A549 (cell line): Measurements from ENCODE around the gene ZC3HAV1. TPM values are rescaled to one million over a fixed set of nuclear protein-coding genes. Genes with fewer than 3 reads are reported as not detected.
"Not testable (repeated sequence)": the region's sequence is repeated elsewhere in the genome, so short reads cannot be mapped to it uniquely, and the experiment has no call there.

ENCODE experiments used
- ATAC-seq, 2 experiments: fragments of 200-7000 bp in 1 of 2; fragments of >200 bp in 1 of 2; cut with Nextera tagmentation in 1 of 2; cut with Tn5 transposase in 1 of 2; 3 replicates each; pipeline versions ENCODE4 v1.8.0 to v1.9.1; 2018 to 2020; ENCODE audit warnings: mild to moderate bottlenecking in 1 of 2, moderate library complexity in 1 of 2
- CTCF ChIA-PET: fragments of 300-600 bp; sonication (Branson Sonifier 250); formaldehyde crosslinking; extraction: SDS; loops from one replicate; lab custom pipeline; 2021; ENCODE audit warnings: antibody characterized with exemption, inconsistent platforms; lab: Yijun Ruan, JAX
- POLR2A ChIA-PET: fragments of 350-600 bp; formaldehyde crosslinking; extraction: SDS; loops from one replicate; lab custom pipeline; 2021; ENCODE audit warnings: antibody characterized with exemption, inconsistent platforms; lab: Yijun Ruan, JAX
- DNase-seq, 2 experiments: peaks; one replicate each; pipeline versions ENCODE4 v3.0.0 to v3.0.0-alpha.2; 2011 to 2016; ENCODE audit warnings: low read depth in 1 of 2, low spot score in 1 of 2
- FAIRE-seq: peaks from 2 replicates; lab custom pipeline; 2011; peaks lifted over from hg19 to GRCh38; lab: Jason Lieb, UNC
- H3K27ac ChIP-seq, 2 experiments: fragments of >200 bp; sonication (Bioruptor Twin); formaldehyde crosslinking; 3 replicates each; pipeline ENCODE4 v1.5.1; 2016 to 2017
- H3K4me1 ChIP-seq: fragments of >200 bp; sonication (Bioruptor Twin); formaldehyde crosslinking; 3 replicates; pipeline ENCODE4 v1.6.1; 2016
- H3K4me2 ChIP-seq: fragments of >200 bp; sonication (Bioruptor Twin); formaldehyde crosslinking; 3 replicates; pipeline ENCODE4 v1.6.1; 2016
- H3K4me3 ChIP-seq: fragments of >200 bp; sonication (Bioruptor Twin); formaldehyde crosslinking; 3 replicates; pipeline ENCODE4 v1.5.1; 2016
- H3K9me3 ChIP-seq: fragments of >200 bp; sonication (Bioruptor Twin); formaldehyde crosslinking; 3 replicates; pipeline ENCODE4 v1.6.1; 2016
- CBX2 ChIP-seq: fragments of 200-600 bp; sonication (generic); IDR thresholded peaks from 2 replicates; pipeline ENCODE4 v1.6.1; 2016; ENCODE audit warnings: low read depth, mild to moderate bottlenecking, borderline replicate concordance
- CHD2 ChIP-seq: fragments of 150-350 bp; IDR thresholded peaks from 2 replicates; pipeline ENCODE4 v1.6.1; 2014; ENCODE audit warnings: low read length; ENCODE audit not compliant: partially characterized antibody
- E2F6 ChIP-seq: IDR thresholded peaks from 2 replicates; pipeline ENCODE4 v1.6.1; 2012; ENCODE audit warnings: low read depth, borderline replicate concordance
- EHMT2 ChIP-seq: fragments of 200-600 bp; sonication (generic); IDR thresholded peaks from 2 replicates; pipeline ENCODE4 v1.6.1; 2016; ENCODE audit warnings: antibody characterized with exemption, low read depth, mild to moderate bottlenecking, moderate library complexity
- ESRRA ChIP-seq: fragments of 150-350 bp; IDR thresholded peaks from 2 replicates; pipeline ENCODE4 v1.6.1; 2014; ENCODE audit warnings: mild to moderate bottlenecking, low read length, borderline replicate concordance
- GATA3 ChIP-seq: IDR thresholded peaks from 2 replicates; pipeline ENCODE4 v1.6.1; 2012; ENCODE audit warnings: borderline replicate concordance
- HDAC2 ChIP-seq: fragments of 200-600 bp; sonication (generic); IDR thresholded peaks from 2 replicates; pipeline ENCODE4 v1.6.1; 2016
- HEYL ChIP-seq: fragments of 250-450 bp; sonication (Bioruptor Pico); IDR thresholded peaks from 2 replicates; pipeline ENCODE4 v1.8.0; 2021; ENCODE audit warnings: mild to moderate bottlenecking, moderate library complexity
- HMGXB4 ChIP-seq: fragments of 250-450 bp; sonication (Bioruptor Pico); IDR thresholded peaks from 2 replicates; pipeline ENCODE4 v1.5.0; 2021; ENCODE audit warnings: mild to moderate bottlenecking, moderate library complexity, borderline replicate concordance
- HOXA7 ChIP-seq: fragments of 250-450 bp; sonication (Bioruptor Pico); IDR thresholded peaks from 2 replicates; pipeline ENCODE4 v1.5.0; 2020; ENCODE audit warnings: mild to moderate bottlenecking, moderate library complexity
- HOXB13 ChIP-seq: fragments of 250-450 bp; sonication (Bioruptor Pico); IDR thresholded peaks from 2 replicates; pipeline ENCODE4 v1.5.0; 2020; ENCODE audit warnings: low read depth, mild to moderate bottlenecking, moderate library complexity
- JUN ChIP-seq, 2 experiments: fragments of >200 bp; sonication (Bioruptor Twin); formaldehyde crosslinking; IDR thresholded peaks; 2 replicates in 1 of 2; 3 replicates in 1 of 2; pipeline ENCODE4 v1.6.1; 2016 to 2017
- JUNB ChIP-seq: fragments of >200 bp; sonication (Bioruptor Twin); formaldehyde crosslinking; IDR thresholded peaks from 2 replicates; pipeline ENCODE4 v1.6.1; 2016
- MAFK ChIP-seq: fragments of 450-650 bp; IDR thresholded peaks from 2 replicates; pipeline ENCODE4 v1.6.1; 2014; ENCODE audit not compliant: partially characterized antibody
- MAX ChIP-seq: IDR thresholded peaks from 2 replicates; pipeline ENCODE4 v1.6.1; 2012
- MAZ ChIP-seq: fragments of 150-350 bp; IDR thresholded peaks from 2 replicates; pipeline ENCODE4 v1.6.1; 2014; ENCODE audit warnings: antibody characterized with exemption, low read depth, low read length, borderline replicate concordance
- NFE2L2 ChIP-seq: fragments of 150-350 bp; conservative IDR thresholded peaks from 2 replicates; pipeline ENCODE4 v1.6.1; 2014; ENCODE audit warnings: low read length
- POLR2A ChIP-seq: IDR thresholded peaks from 2 replicates; pipeline ENCODE4 v1.6.1; 2012; ENCODE audit warnings: mild to moderate bottlenecking, low read length
- RNF2 ChIP-seq: fragments of 200-600 bp; sonication (generic); IDR thresholded peaks from 2 replicates; pipeline ENCODE4 v1.6.1; 2016; ENCODE audit warnings: low read depth, mild to moderate bottlenecking, antibody characterized with exemption, moderate library complexity, borderline replicate concordance
- TFCP2L1 ChIP-seq: fragments of 250-450 bp; sonication (Bioruptor Pico); IDR thresholded peaks from 2 replicates; pipeline ENCODE4 v1.5.0; 2021; ENCODE audit warnings: mild to moderate bottlenecking
- WGBS: methylation state at CpG from one replicate; pipeline ENCODE4 v1.1.6; 2017; ENCODE audit errors: missing lambda C conversion rate; 5-methylcytosine and 5-hydroxymethylcytosine counted together
- polyA plus RNA-seq, 4 experiments: library from polyadenylated mRNA; depleted of rRNA in 3 of 4; stranded (reverse); fragments of >200 nt; fragmentation: RNase III in 1 of 4; extraction: RNeasy Plus Mini Kit Qiagen cat#74134 plus additional on column Dnase treatment in 1 of 4; gene quantifications; 2 replicates in 3 of 4; 3 replicates in 1 of 4; pipeline ENCODE4 v1.2.3, GENCODE V29; 2011 to 2017
- TF ChIP-seq, protein P1 (sequence below): IDR thresholded peaks from 2 replicates; pipeline ENCODE4 v1.6.1; 2012

ZC3HAV1 gene
- polyA plus RNA-seq, 2 of the 4 experiments (the other 2 are of a cell fraction) = 22.2 to 32.1 TPM

- TF ChIP-seq POLR2A (no peak), HEYL (CRISPR knock-in tag) (no peak), HOXA7 (CRISPR knock-in tag) (no peak), MAX (peak; percentile 43; the same call in 1 of the 2 replicates), EHMT2 (no peak), E2F6 (0 out of 2 replicates have a peak, but pooled peaks have one; percentile 46), JUN (IDR thresholded peaks at IDR 0.05) (no peak), CHD2 (no peak), MAZ (no peak)
- TF ChIP-seq, protein P1, sequence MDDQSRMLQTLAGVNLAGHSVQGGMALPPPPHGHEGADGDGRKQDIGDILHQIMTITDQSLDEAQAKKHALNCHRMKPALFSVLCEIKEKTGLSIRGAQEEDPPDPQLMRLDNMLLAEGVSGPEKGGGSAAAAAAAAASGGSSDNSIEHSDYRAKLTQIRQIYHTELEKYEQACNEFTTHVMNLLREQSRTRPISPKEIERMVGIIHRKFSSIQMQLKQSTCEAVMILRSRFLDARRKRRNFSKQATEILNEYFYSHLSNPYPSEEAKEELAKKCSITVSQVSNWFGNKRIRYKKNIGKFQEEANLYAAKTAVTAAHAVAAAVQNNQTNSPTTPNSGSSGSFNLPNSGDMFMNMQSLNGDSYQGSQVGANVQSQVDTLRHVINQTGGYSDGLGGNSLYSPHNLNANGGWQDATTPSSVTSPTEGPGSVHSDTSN = no peak
- Histone ChIP-seq H3K4me3 (peak overlapping the region; percentile 73), H3K27ac (peak overlapping the region; percentile 90 to 96), H3K4me2 (peak overlapping the region; percentile 83), H3K9me3 (no peaks in the 10 kb centered on the region), H3K4me1 (peaks cover 33% of the 10 kb centered on the region; the same call in 2 of the 3 replicates)
- ATAC-seq (peak; percentile 56 to 70), DNase-seq (peak; percentile 30 to 39), FAIRE-seq (no peak)
- ChIA-PET CTCF (no interaction called here), POLR2A (interaction anchor here (0.6 to 0.7 kb wide), 2 partner anchors 219 to 968 kb away, joined by 3 to 6 read pairs; no protein-coding TSS in a partner anchor)
- WGBS = 5% methylated on average over 38 of the region's 61 CpGs
Observed at GRCh38 chr7:139108266-139109187, 993 bp downstream of the ZC3HAV1 start.

GRCh38 chr7:139106959-139107358 lies 2.6 kb downstream of the ZC3HAV1 start:
- TF ChIP-seq CBX2 (no peak), MAX (0 out of 2 replicates have a peak, but pooled peaks have one; percentile 19)

DNA sequence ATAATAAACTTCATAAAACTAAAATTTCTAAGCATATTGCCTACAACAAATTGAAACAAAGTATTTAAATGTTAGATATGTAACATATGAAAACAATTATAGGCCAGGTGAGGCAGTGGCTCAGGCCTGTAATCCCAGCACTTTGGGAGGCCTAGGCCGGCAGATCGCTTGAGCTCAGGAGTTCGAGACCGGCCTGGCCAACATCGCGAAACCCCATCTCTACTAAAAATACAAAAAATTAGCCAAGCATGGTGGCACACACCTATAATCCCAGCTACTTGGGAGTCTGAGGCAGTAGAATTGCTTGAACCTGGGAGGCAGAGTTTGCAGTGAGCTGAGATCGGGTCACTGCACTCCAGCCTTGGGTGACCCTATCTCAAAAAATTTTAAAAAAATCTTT lies 3.3 kb downstream of the ZC3HAV1 start:
- DNase-seq, ATAC-seq, FAIRE-seq, CTCF ChIA-PET, H3K9me3 ChIP-seq: not testable (repeated sequence)
- peaks cover 44% of the 10 kb centered on the region; the same call in 2 of the 3 replicates for H3K4me1 ChIP-seq
- H3K4me3 ChIP-seq = peak overlapping the region; percentile 73; the same call in 1 of the 3 replicates
- POLR2A ChIA-PET = interaction anchor here (1.2 kb wide), 1 partner anchor 27 kb away, joined by 3 read pairs; a partner anchor contains a TSS
- peak overlapping the region; percentile 83 for H3K4me2 ChIP-seq
- peak overlapping the region; percentile 73 to 90; a peak in 5 of 6 replicates for H3K27ac ChIP-seq
- 70% methylated on average over 7 of the region's 7 CpGs for WGBS

More at GRCh38 chr7:139106959-139107358, 2.6 kb downstream of the ZC3HAV1 start:
- FAIRE-seq (no peak), ATAC-seq (no peak), DNase-seq (no peak)
- H3K27ac ChIP-seq = peak overlapping the region; percentile 90 to 96
- H3K4me2 ChIP-seq = peak overlapping the region; percentile 83
- ChIA-PET CTCF (no interaction called here), POLR2A (interaction anchor here (1.0 to 1.2 kb wide), 2 partner anchors 27 kb away, joined by 3 read pairs; a partner anchor contains a TSS)
- WGBS = 24% methylated on average over 2 of the region's 2 CpGs
- peak overlapping the region; percentile 73 for H3K4me3 ChIP-seq
- H3K9me3 ChIP-seq = no peaks in the 10 kb centered on the region
- peaks cover 42% of the 10 kb centered on the region; the same call in 2 of the 3 replicates for H3K4me1 ChIP-seq

- ChIA-PET CTCF (interaction anchor here (0.6 kb wide), 1 partner anchor 70 kb away, joined by 3 read pairs; no protein-coding TSS in a partner anchor), POLR2A (interaction anchor here (1.1 kb wide), 1 partner anchor 28 kb away, joined by 3 read pairs; a partner anchor contains a TSS)
- Histone ChIP-seq H3K4me1 (peaks cover 44% of the 10 kb centered on the region; the same call in 2 of the 3 replicates), H3K9me3 (no peaks in the 10 kb centered on the region), H3K27ac (no peak overlapping the region), H3K4me2 (peak overlapping the region; percentile 83), H3K4me3 (no peak overlapping the region)
- ATAC-seq = no peak
- 72% methylated on average over 3 of the region's 3 CpGs for WGBS
- no peak for FAIRE-seq
- DNase-seq = no peak
- TF ChIP-seq MAFK (no peak), TFCP2L1 (CRISPR knock-in tag) (no peak), HDAC2 (no peak), ESRRA (no peak), HOXB13 (CRISPR knock-in tag) (no peak), JUNB (no peak), HMGXB4 (CRISPR knock-in tag) (no peak), GATA3 (no peak), MAX (no peak), NFE2L2 (no peak), RNF2 (no peak)
- TF ChIP-seq, protein P1 = no peak
Observed at GRCh38 chr7:139105484-139105883, 4.0 kb downstream of the ZC3HAV1 start.
